Neural progenitor cell (in vitro differentiated cells): ENCODE results near the gene TCP10L.

Source experiments
- EZH2 ChIP-seq: fragments of 200-600 bp; sonication (generic); IDR thresholded peaks from 2 replicates; pipeline ENCODE4 v1.6.1; 2017; ENCODE audit warnings: antibody characterized with exemption, mild to moderate bottlenecking, moderate library complexity
- TF ChIP-seq, protein P1 (sequence below): fragments of 200-600 bp; sonication (generic); IDR thresholded peaks from 2 replicates; pipeline ENCODE4 v1.5.1; 2017; ENCODE audit warnings: antibody characterized with exemption, mild to moderate bottlenecking

DNA sequence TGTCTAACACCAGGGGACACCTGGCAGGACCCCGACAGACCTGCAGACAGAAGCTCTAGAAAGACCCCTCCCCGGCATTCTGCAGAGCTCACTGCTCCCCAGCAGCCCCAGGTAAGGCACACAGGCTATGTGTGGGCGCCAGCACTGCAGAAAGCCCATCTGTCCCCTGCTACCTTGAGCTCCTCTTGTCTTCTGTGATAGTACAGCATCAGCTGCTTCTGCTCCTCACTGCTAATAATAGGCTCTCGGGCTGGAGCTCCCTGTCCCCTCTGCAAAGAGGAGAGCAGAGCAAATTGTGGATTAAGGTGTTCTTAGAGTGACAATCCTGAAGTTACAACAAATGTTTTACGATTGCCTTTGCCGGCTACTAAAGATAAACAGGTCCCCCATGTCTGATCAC lies 16.8 kb upstream of the TCP10L start:
- TF ChIP-seq EZH2, result no peak
- TF ChIP-seq, protein P1, sequence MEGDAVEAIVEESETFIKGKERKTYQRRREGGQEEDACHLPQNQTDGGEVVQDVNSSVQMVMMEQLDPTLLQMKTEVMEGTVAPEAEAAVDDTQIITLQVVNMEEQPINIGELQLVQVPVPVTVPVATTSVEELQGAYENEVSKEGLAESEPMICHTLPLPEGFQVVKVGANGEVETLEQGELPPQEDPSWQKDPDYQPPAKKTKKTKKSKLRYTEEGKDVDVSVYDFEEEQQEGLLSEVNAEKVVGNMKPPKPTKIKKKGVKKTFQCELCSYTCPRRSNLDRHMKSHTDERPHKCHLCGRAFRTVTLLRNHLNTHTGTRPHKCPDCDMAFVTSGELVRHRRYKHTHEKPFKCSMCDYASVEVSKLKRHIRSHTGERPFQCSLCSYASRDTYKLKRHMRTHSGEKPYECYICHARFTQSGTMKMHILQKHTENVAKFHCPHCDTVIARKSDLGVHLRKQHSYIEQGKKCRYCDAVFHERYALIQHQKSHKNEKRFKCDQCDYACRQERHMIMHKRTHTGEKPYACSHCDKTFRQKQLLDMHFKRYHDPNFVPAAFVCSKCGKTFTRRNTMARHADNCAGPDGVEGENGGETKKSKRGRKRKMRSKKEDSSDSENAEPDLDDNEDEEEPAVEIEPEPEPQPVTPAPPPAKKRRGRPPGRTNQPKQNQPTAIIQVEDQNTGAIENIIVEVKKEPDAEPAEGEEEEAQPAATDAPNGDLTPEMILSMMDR, result no peak
